ENCODE data around the gene PARVA. TPM values are rescaled to one million over a fixed set of nuclear protein-coding genes. Genes with fewer than 3 reads are reported as not detected.
A peak's percentile ranks its signal among the peaks of the same experiment; 100 is the strongest.

PARVA gene
- total RNA-seq, 4 donors from 2014 or later: 64.0 to 164 (median 93.5) TPM

GRCh38 chr11:12411806-12412727 is 34.7 kb downstream of the PARVA start:
- TF ChIP-seq CTCF (IDR thresholded peaks at IDR 0.05): no peak
- DNase-seq (ENCODE audit: low spot score): no peak
- peak; percentile 79 for ATAC-seq (ENCODE audit: low FRiP score)

GRCh38 chr11:12413141-12414052 is 36.0 kb downstream of the PARVA start:
- TF ChIP-seq CTCF (IDR thresholded peaks at IDR 0.05): no peak
- no peak for DNase-seq (ENCODE audit: low spot score)
- ATAC-seq (ENCODE audit: low FRiP score): no peak

GRCh38 chr11:12414611-12415010 is 37.2 kb downstream of the PARVA start:
- ATAC-seq (ENCODE audit: low FRiP score) (no peak), DNase-seq (ENCODE audit: low spot score) (no peak)
- no peak for TF ChIP-seq CTCF (IDR thresholded peaks at IDR 0.05)

GRCh38 chr11:12415342-12415966 is 38.1 kb downstream of the PARVA start:
- DNase-seq (ENCODE audit: low spot score) (no peak), ATAC-seq (ENCODE audit: low FRiP score) (no peak)
- TF ChIP-seq CTCF (IDR thresholded peaks at IDR 0.05): no peak

- ATAC-seq (ENCODE audit: low FRiP score) (no peak), DNase-seq (ENCODE audit: low spot score) (no peak)
- TF ChIP-seq CTCF (IDR thresholded peaks at IDR 0.05): no peak
Observed at GRCh38 chr11:12416552-12416951, 39.2 kb downstream of the PARVA start.

GRCh38 chr11:12417691-12418611 is 40.6 kb downstream of the PARVA start:
- no peak for DNase-seq (ENCODE audit: low spot score)
- TF ChIP-seq CTCF (IDR thresholded peaks at IDR 0.05): no peak
- peak; percentile 70 for ATAC-seq (ENCODE audit: low FRiP score)

Data from omental fat pad (tissue), 4 donors.